ENCODE data around the gene TPO.
"Not testable (repeated sequence)": the region's sequence is repeated elsewhere in the genome, so short reads cannot be mapped to it uniquely, and the experiment has no call there.

TPO gene

GRCh38 chr2:1563084-1563857 lies 150.0 kb downstream of the TPO start:
- no peak for DNase-seq

DNA sequence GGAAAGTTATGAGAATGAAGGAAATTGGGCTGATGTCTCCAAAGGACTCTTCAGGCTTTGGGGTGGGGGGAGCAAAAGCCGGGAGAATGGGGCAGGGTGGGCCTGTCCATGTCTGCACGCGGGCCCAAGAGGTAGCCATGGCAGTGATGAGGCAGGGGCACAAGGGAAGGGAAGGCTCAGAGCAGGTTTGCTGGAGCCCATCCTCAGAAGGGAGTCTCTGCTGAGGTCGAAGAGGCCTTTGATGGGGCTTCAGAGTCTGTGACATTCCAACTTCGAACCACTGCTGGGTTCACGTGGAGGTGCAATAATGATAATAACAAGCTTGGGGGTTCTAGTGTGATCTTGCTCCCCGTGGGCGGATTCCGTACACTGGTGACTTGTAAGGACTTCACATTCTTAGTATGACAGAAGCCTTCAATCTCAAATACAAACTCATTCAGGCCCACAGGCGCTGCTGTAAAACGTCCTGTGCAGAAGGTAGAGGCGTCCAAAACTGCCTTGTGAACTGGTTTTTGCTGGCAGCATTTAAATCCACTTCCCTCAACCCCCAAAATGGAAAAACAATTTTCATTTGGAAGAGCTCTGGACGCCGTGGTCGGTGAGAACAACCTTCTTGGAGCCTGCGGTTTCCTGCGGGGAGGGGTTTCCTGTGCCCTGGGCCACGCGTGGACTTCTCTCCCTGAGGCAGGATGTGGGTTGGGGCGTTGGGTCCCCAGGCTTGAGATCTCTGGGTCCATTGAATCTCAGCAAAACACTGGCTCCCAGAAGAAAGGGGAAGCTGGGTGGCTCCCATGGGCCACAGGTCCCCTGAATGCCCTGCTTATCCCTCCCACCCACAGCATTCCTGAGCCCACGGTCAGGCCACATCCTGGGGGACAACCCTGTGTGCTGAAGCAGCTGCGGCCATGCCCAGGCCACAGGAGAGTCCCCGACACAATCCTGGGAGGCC lies 151.0 kb downstream of the TPO start:
- no peak for DNase-seq

GRCh38 chr2:1567556-1568344 lies 154.5 kb downstream of the TPO start:
- no peak for DNase-seq

DNA sequence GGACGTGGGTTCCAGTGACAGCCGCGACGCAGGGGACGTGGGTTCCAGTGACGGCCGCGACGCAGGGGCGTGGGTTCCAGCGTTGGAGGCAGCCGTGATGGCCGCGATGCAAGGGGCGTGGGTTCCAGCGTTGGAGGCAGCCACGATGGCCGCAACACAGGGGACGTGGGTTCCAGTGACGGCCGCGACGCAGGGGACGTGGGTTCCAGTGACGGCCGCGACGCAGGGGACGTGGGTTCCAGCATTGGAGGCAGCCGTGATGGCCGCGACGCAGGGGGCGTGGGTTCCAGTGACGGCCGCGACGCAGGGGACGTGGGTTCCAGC lies 155.0 kb downstream of the TPO start:
- not testable (repeated sequence) for DNase-seq

GRCh38 chr2:1569879-1570450 lies 156.7 kb downstream of the TPO start:
- DNase-seq: no peak

GRCh38 chr2:1571477-1572417 lies 158.5 kb downstream of the TPO start:
- DNase-seq: no peak

DNA sequence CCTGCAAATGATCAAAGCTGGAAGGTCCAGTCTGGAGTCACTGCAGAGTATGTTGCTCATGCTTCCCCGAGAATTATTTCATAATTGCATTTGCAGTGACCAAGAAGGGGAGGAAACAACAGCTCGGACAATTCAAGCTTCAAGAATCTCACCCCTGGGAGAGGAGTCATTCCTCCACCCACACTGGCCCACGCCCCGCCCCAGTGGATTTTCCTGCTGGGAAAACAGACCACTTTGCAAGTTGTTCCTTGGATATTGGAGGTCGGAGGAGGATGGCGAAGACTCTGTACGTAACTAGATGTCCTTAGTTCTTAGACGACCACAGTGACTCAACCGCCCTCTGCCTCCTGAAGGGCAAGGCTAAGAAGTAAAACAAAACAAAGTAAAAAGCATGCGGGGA lies 159.4 kb downstream of the TPO start:
- DNase-seq: no peak

- DNase-seq: no peak
These were observed 164.6 kb downstream of the TPO start for GRCh38 chr2:1577846-1578245.

DNA sequence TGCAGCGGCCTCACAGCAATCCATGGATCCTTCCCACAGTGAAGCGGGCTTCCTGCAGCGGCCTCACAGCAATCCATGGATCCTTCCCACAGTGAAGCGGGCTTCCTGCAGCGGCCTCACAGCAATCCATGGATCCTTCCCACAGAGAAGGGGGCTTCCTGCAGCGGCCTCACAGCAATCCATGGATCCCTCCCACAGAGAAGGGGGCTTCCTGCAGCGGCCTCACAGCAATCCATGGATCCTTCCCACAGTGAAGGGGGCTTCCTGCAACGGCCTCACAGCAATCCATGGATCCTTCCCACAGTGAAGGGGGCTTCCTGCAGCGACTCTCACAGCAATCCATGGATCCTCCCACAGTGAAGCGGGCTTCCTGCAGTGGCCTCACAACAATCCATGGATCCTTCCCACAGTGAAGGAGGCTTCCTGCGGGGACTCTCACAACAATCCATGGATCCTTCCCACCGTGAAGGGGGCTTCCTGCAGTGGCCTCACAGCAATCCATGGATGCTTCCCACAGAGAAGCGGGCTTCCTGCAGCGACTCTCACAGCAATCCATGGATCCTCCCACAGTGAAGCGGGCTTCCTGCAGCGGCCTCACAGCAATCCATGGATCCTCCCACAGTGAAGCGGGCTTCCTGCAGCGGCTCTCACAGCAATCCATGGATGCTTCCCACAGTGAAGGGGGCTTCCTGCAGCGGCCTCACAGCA lies 168.1 kb downstream of the TPO start:
- not testable (repeated sequence) for DNase-seq

- no peak for DNase-seq
These were observed 168.8 kb downstream of the TPO start for GRCh38 chr2:1581965-1582625.

DNA sequence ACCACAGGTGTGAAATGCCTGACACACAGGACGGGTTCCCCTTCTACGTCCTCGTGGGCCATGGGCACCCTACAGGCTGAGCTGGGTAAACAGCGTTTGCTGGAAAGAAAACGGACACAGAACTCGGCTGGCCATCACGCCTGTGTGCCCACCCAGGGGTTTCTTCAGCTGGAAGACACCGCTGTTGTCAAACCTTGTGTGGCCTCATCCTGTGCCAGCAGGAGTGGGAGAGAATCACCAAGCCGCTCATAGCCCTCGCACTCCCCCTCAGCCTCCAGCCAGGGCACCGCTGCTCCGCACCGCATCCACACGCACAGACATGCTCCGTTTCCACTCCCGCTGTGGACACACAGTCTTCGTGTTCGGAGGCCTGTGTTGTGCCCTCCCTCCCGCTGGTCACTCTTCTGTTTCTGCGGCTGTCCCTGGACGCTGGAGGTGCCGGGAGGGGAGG lies 169.7 kb downstream of the TPO start:
- DNase-seq: no peak

DNA sequence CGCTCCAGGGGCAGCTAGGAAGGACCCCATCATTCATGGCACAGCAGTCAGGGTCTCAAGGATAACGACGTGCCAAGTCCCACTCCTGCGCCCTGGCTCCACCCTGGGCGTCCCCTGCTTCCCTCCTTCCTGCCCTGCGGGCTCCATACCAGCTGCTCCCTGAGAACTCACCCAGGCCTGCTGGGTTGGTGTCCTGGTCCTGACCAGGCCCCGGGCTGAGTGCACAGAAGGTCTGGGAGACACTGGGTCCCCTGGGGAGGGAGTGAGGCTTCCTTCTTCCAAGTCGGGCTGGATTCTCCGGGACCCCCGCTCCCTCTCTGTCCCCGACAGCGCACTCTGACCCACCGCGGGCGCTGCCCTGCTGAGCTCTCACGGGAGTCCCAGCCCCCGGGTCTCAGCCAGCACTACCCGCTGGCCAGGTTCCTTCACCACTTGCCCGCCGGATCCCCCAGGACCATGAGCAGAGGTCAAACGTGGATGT lies 170.8 kb downstream of the TPO start:
- DNase-seq: no peak

GRCh38 chr2:1584691-1585485 lies 171.6 kb downstream of the TPO start:
- no peak for DNase-seq

GRCh38 chr2:1585635-1586034 lies 172.4 kb downstream of the TPO start:
- no peak for DNase-seq

- no peak for DNase-seq
These were observed 173.1 kb downstream of the TPO start for GRCh38 chr2:1586251-1586922.

DNA sequence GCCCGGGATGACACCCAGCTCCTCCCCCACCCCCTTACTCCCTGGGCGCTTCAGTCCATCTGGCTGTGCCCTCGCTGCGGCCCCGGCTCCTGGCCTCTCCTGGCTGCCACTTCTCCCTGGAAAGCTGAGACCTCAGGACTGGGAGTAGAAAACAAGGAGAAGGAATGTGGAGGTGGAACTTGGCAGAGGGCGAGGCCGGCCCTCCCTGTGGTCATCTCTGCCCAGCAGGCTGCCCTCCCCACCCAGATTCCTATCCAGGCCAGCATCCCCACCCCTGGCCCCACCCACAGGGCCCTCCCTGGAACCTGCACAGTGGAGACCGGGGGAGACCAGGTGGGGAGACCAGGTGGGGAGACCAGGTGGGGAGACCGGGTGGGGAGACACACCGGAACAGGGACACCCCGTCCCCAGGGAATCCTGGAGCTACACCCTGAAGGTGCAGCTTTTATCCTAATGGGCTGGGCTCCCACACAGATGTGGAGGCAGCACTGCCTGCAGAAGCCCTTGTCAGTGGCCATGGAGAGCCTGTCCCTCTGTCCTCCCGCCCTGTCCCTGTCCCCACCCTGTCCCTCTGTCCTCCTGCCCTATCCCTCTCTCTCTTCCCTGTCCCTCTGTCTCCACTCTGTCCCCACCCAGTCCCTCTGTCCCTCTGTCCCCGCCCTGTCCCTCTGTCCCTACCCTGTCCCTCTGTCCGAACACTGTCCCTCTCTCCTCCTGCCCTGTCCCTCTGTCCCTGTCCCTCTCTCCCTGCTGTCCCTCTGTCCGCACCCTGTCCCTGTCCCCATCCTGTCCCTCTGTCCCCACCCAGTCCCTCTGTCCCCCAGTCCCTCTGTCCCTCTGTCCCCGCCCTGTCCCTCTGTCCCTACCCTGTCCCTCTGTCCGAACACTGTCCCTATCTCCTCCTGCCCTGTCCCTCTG lies 173.9 kb downstream of the TPO start:
- DNase-seq: no peak

Data from HCEC 1CT (cell line).